Measurements from ENCODE around the gene RAB35. TPM values are rescaled to one million over a fixed set of nuclear protein-coding genes. Genes with fewer than 3 reads are reported as not detected.

RAB35 gene
- total and polyA plus RNA-seq, 11 donors = 15.4 to 46.2 (median 26.4) TPM

DNA sequence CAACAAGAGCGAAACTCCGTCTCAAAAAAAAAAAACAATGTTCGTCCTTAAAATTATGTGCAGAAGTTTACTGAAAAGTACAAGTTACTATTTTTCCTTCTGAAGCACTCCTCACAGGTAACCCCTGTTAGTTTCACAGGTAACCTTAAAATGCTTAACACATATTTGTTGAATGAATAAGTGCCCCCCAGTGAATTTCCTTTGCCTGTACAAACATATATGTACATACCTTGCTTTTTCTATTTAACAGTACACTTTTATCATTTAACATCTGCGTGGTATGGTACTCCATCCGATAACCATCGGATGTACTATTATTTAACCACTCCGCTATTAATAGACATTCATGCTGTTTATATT is 1.4 kb upstream of the RAB35 start:
- intact Hi-C loops (cut with DNase I) = loop anchor here in 1 of 10 donors (2.0 kb wide), 1 partner anchor 77 kb away; the partner anchor contains the start of gene GCN1
- no peak for DNase-seq
- Histone ChIP-seq H3K9me3 (no peaks in the 10 kb centered on the region), H3K27ac (peak overlapping the region in 4 of 12 donors; percentile 96 to 99 (median 98)), H3K36me3 (peaks cover 0 to 17% (median 0%) of the 10 kb centered on the region in 9 donors), H3K4me1 (peaks cover 7 to 74% (median 32%) of the 10 kb centered on the region in 12 donors), H3K4me3 (peak overlapping the region; percentile 61 to 97 (median 88)), H3K27me3 (no peaks in the 10 kb centered on the region)
- no peak for ATAC-seq
- 31 to 46% (median 34%) methylated on average over 7 of the region's 7 CpGs for WGBS, 4 donors
- TF ChIP-seq, protein P1, sequence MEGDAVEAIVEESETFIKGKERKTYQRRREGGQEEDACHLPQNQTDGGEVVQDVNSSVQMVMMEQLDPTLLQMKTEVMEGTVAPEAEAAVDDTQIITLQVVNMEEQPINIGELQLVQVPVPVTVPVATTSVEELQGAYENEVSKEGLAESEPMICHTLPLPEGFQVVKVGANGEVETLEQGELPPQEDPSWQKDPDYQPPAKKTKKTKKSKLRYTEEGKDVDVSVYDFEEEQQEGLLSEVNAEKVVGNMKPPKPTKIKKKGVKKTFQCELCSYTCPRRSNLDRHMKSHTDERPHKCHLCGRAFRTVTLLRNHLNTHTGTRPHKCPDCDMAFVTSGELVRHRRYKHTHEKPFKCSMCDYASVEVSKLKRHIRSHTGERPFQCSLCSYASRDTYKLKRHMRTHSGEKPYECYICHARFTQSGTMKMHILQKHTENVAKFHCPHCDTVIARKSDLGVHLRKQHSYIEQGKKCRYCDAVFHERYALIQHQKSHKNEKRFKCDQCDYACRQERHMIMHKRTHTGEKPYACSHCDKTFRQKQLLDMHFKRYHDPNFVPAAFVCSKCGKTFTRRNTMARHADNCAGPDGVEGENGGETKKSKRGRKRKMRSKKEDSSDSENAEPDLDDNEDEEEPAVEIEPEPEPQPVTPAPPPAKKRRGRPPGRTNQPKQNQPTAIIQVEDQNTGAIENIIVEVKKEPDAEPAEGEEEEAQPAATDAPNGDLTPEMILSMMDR (IDR thresholded peaks at IDR 0.05) = no peak
- no peak for TF ChIP-seq POLR2A (IDR thresholded peaks at IDR 0.05)

DNA sequence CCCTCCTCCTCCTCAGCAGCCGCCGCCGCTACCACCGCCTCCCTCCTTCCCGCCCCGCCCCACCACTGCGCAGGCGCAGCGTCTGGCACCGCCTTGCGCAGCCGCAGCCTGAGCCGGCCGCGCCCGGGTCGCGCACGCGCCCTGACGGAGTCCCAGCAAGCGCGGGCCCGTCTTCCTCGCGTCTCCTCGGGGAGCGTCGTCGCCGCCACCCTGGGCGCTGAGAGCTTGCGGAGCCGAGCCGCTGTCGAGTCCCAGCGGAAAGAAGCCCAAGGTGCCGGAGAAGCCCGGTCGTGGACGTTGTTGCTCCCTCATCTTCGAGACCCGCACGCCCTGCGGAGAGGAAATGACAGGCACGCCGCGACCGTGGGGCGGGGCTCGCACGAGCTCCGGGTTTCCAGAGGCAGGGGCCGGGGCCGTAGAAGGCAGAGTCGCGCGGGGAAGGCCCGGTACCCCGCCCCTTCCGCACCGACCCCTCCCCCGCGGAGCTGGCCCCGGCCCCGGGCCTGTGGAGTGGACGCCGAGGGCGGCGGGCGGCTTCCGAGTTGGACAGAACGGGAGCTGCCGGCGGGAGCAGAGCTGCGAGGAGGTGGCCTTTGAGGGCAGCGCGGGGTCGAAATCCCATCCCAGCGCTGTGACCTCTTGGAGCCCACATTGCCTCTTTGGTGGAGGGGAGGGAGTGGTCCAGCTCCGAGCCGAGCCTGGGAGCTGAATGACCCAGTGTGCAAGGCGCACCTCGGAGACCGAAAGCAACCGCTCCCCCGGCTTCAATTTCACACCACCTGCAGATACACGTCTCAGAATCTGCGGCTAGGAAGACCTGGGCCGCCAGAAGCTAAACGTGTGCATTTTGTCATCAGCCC is 469 bp upstream of the RAB35 start:
- TF ChIP-seq, protein P1 (IDR thresholded peaks at IDR 0.05) = no peak
- TF ChIP-seq POLR2A (IDR thresholded peaks at IDR 0.05) = peak; percentile 12 to 88
- DNase-seq (peak; percentile 96 to 99 (median 96)), ATAC-seq (peak; percentile 87 to 95 (median 94))
- intact Hi-C loops (cut with DNase I) = loop anchor here in 1 of 10 donors (2.0 kb wide), 1 partner anchor 78 kb away; the partner anchor contains the start of gene GCN1
- H3K9me3 ChIP-seq = no peaks in the 10 kb centered on the region
- H3K27me3 ChIP-seq = no peaks in the 10 kb centered on the region
- H3K27ac ChIP-seq = peak overlapping the region; percentile 90 to 99 (median 98)
- H3K36me3 ChIP-seq = peaks cover 0 to 17% (median 0%) of the 10 kb centered on the region in 9 donors
- WGBS, 4 donors = 0 to 1% (median 1%) methylated on average over 31 to 90 of the region's 91 CpGs
- peak overlapping the region; percentile 61 to 97 (median 88) for H3K4me3 ChIP-seq
- H3K4me1 ChIP-seq = peaks cover 7 to 81% (median 34%) of the 10 kb centered on the region in 12 donors

DNA sequence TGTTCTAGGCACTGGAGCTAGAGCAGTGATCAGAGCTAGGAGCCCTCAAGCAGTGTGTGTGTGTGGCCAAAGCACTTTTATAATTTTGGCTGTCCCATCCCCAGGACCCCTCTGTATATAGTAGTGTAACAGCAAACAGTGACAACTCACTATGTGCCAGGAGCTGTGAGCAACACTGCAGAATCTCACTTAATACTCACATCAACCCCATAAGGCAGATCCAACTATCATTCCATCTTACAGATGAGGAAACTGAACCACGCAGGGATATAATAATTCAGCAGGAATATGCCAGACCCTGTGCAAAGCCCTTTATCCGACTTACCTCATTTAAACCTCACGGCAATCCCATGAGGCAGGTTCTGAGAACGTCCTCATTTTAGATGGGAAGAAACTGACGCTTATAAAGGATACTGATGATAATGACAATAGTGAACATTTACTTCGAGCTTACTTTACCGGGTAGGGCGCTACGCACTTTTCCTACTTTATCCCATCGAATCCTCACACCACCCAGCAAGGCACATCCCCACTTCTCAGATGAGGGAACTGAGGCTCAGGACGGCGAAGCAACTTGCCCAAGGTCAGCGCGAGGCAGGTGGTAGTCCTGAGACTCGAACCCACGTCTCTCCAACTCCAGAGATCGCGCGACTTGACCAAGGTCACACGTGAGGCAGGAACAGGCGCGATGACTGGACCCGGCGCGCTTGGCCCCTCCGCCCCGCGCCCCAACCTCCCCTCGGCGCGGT is 687 bp downstream of the RAB35 start:
- no peaks in the 10 kb centered on the region for H3K27me3 ChIP-seq
- TF ChIP-seq POLR2A (IDR thresholded peaks at IDR 0.05) = no peak
- TF ChIP-seq, protein P1 (IDR thresholded peaks at IDR 0.05) = no peak
- peaks cover 7 to 81% (median 40%) of the 10 kb centered on the region in 12 donors for H3K4me1 ChIP-seq
- 14 to 51% (median 30%) methylated on average over 10 to 31 of the region's 31 CpGs for WGBS, 4 donors
- ATAC-seq = no peak
- intact Hi-C loops (cut with DNase I) = loop anchor here in 2 of 10 donors (2.0 kb wide), 2 partner anchors 29 to 79 kb away; partner anchors contain the start of gene GCN1 (in 1 of the 2)
- peak overlapping the region; percentile 61 to 97 (median 84) for H3K4me3 ChIP-seq
- H3K36me3 ChIP-seq = peaks cover 0 to 17% (median 0%) of the 10 kb centered on the region in 9 donors
- H3K9me3 ChIP-seq = no peaks in the 10 kb centered on the region
- peak overlapping the region; percentile 90 to 99 (median 98) for H3K27ac ChIP-seq
- DNase-seq = peak in 2 of 5 donors; percentile 35 to 70
